ENCODE data around the gene PLXNA4.

DNA sequence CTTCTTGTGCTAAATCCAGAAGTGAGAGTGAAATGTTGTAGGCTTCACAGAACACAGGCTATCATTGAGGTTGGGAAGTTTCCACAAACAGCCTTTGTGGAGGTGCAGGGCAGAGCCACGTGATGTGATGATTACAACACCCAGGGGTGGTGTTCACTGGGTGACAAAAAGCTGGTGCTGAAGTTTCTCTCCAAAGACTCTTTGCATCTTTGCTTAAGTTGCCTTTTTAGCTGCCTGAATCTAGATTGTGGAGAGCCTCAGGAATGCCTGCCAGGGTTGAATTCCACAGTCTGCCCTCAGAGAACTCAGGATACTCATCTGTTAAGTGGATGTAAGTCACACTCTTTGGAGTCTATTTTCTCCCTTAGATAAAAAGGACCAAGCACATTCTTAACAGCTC is 56.3 kb downstream of the PLXNA4 start:
- TF ChIP-seq, protein P1, sequence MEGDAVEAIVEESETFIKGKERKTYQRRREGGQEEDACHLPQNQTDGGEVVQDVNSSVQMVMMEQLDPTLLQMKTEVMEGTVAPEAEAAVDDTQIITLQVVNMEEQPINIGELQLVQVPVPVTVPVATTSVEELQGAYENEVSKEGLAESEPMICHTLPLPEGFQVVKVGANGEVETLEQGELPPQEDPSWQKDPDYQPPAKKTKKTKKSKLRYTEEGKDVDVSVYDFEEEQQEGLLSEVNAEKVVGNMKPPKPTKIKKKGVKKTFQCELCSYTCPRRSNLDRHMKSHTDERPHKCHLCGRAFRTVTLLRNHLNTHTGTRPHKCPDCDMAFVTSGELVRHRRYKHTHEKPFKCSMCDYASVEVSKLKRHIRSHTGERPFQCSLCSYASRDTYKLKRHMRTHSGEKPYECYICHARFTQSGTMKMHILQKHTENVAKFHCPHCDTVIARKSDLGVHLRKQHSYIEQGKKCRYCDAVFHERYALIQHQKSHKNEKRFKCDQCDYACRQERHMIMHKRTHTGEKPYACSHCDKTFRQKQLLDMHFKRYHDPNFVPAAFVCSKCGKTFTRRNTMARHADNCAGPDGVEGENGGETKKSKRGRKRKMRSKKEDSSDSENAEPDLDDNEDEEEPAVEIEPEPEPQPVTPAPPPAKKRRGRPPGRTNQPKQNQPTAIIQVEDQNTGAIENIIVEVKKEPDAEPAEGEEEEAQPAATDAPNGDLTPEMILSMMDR (IDR thresholded peaks at IDR 0.05), result no peak
- no peak for TF ChIP-seq POLR2A (IDR thresholded peaks at IDR 0.05)
